OCI-M2 (cell line): Measurements from ENCODE around the gene ANKRD65.
"Not testable (repeated sequence)": the region's sequence is repeated elsewhere in the genome, so short reads cannot be mapped to it uniquely, and the experiment has no call there.

Source experiments
- DNase-seq: peaks from one replicate; lab custom pipeline; 2025; ENCODE audit not compliant: unreplicated experiment; lab: John Stamatoyannopoulos, UW

ANKRD65 gene

GRCh38 chr1:1430992-1431844 is 10.1 kb upstream of the ANKRD65 start:
- no peak for DNase-seq

GRCh38 chr1:1430114-1430982 is 9.3 kb upstream of the ANKRD65 start:
- DNase-seq, result no peak

GRCh38 chr1:1429671-1430073 is 8.6 kb upstream of the ANKRD65 start:
- DNase-seq, result no peak

GRCh38 chr1:1428967-1429366 is 7.9 kb upstream of the ANKRD65 start:
- DNase-seq, result not testable (repeated sequence)

- no peak for DNase-seq
Measured at GRCh38 chr1:1428174-1428573, 7.1 kb upstream of the ANKRD65 start.

- no peak for DNase-seq
Measured at GRCh38 chr1:1427820-1428148, 6.7 kb upstream of the ANKRD65 start.

- DNase-seq, result no peak
Measured at GRCh38 chr1:1427106-1427819, 6.2 kb upstream of the ANKRD65 start.

GRCh38 chr1:1426496-1427105 is 5.5 kb upstream of the ANKRD65 start:
- no peak for DNase-seq

- no peak for DNase-seq
Measured at GRCh38 chr1:1425753-1426495, 4.8 kb upstream of the ANKRD65 start.

GRCh38 chr1:1425426-1425752 is 4.3 kb upstream of the ANKRD65 start:
- no peak for DNase-seq

- DNase-seq, result no peak
Measured at GRCh38 chr1:1424707-1425106, 3.6 kb upstream of the ANKRD65 start.

GRCh38 chr1:1423245-1423597 is 2.1 kb upstream of the ANKRD65 start:
- no peak for DNase-seq

GRCh38 chr1:1422465-1423244 is 1.6 kb upstream of the ANKRD65 start:
- no peak for DNase-seq

- DNase-seq, result no peak
Measured at GRCh38 chr1:1421907-1422464, 910 bp upstream of the ANKRD65 start.

GRCh38 chr1:1420654-1421141 is 378 bp downstream of the ANKRD65 start:
- DNase-seq, result no peak

- no peak for DNase-seq
Measured at GRCh38 chr1:1419813-1420653, 1.0 kb downstream of the ANKRD65 start.

GRCh38 chr1:1419363-1419812 is 1.7 kb downstream of the ANKRD65 start:
- no peak for DNase-seq
